Panc1 (cell line): ENCODE results near the gene SURF2. TPM values are rescaled to one million over a fixed set of nuclear protein-coding genes. Genes with fewer than 3 reads are reported as not detected.
A peak's percentile ranks its signal among the peaks of the same experiment; 100 is the strongest.
"Not testable (repeated sequence)": the region's sequence is repeated elsewhere in the genome, so short reads cannot be mapped to it uniquely, and the experiment has no call there.

ENCODE experiments used
- ATAC-seq: fragments of 200-7000 bp; cut with Tn5 transposase; 2 replicates; pipeline ENCODE4 v1.9.1; 2020; ENCODE audit warnings: mild to moderate bottlenecking, moderate library complexity
- BruUV-seq: library from RNA; stranded (reverse); fragments of 400-500 nt; replicated peaks from 2 replicates; lab custom pipeline; 2021; lab: Mats Ljungman, UMichigan
- CTCF ChIA-PET: fragments of 300-600 bp; sonication (Branson Sonifier 250); formaldehyde crosslinking; loops from one replicate; lab custom pipeline; 2022; ENCODE audit warnings: antibody characterized with exemption; lab: Charles Lee
- POLR2A ChIA-PET: fragments of 300-600 bp; sonication (Branson Sonifier 250); formaldehyde crosslinking; loops from one replicate; lab custom pipeline; 2022; ENCODE audit warnings: antibody characterized with exemption; lab: Charles Lee
- DNase-seq: peaks from one replicate; pipeline ENCODE4 v3.0.0-alpha.2; 2010; ENCODE audit warnings: low read depth, low spot score
- H3K27ac ChIP-seq: 2 replicates; pipeline ENCODE4 v1.5.1; 2011; ENCODE audit warnings: mild to moderate bottlenecking, low read length, inconsistent platforms
- H3K27me3 ChIP-seq: fragments of 200-500 bp; sonication (Bioruptor generic); 2 replicates; pipeline ENCODE4 v1.6.0; 2014; ENCODE audit warnings: low read length, inconsistent platforms; ENCODE audit not compliant: control insufficient read depth, insufficient read depth
- H3K36me3 ChIP-seq: fragments of 200-500 bp; sonication (Bioruptor generic); 2 replicates; pipeline ENCODE4 v1.5.1; 2014; ENCODE audit warnings: inconsistent platforms, mild to moderate bottlenecking, low read length, moderate library complexity; ENCODE audit not compliant: control insufficient read depth, insufficient read depth
- H3K4me1 ChIP-seq: 2 replicates; pipeline ENCODE4 v1.5.1; 2011; ENCODE audit warnings: inconsistent platforms, mild to moderate bottlenecking, low read length, moderate library complexity; ENCODE audit not compliant: control insufficient read depth, insufficient read depth
- H3K4me3 ChIP-seq, 2 experiments: 2 replicates each; pipeline ENCODE4 v1.5.1; 2011 to 2012; ENCODE audit warnings: low read depth in 2 of 2, low read length in 2 of 2, mild to moderate bottlenecking in 2 of 2, inconsistent platforms in 1 of 2, moderate library complexity in 1 of 2
- H3K9me3 ChIP-seq: fragments of 200-500 bp; sonication (Bioruptor generic); 2 replicates; pipeline ENCODE4 v1.5.1; 2014; ENCODE audit warnings: low read depth, mild to moderate bottlenecking, inconsistent platforms, low read length, moderate library complexity; ENCODE audit not compliant: control insufficient read depth, insufficient read depth
- CTCF ChIP-seq: fragments of 450-650 bp; IDR thresholded peaks from 2 replicates; pipeline ENCODE4 v1.5.1; 2017; ENCODE audit warnings: mild to moderate bottlenecking
- POLR2AphosphoS5 ChIP-seq: IDR thresholded peaks from 2 replicates; pipeline ENCODE4 v1.6.1; 2012; ENCODE audit warnings: mild to moderate bottlenecking, low read depth, low read length, moderate library complexity
- REST ChIP-seq, 2 experiments: IDR thresholded peaks; 2 replicates each; pipeline ENCODE4 v1.6.1; 2011 to 2012; ENCODE audit warnings: low read depth in 2 of 2, control low read depth in 1 of 2, low read length in 1 of 2, mild to moderate bottlenecking in 1 of 2, moderate library complexity in 1 of 2; ENCODE audit not compliant: insufficient read depth in 1 of 2
- SIN3A ChIP-seq: IDR thresholded peaks from 2 replicates; pipeline ENCODE4 v1.6.1; 2012; ENCODE audit warnings: low read depth, mild to moderate bottlenecking, low read length, moderate library complexity, borderline replicate concordance; ENCODE audit not compliant: insufficient read depth
- TCF7L2 ChIP-seq: IDR thresholded peaks from 2 replicates; pipeline ENCODE4 v1.6.1; 2011; ENCODE audit warnings: mild to moderate bottlenecking, low read depth, low read length, inconsistent platforms
- in situ Hi-C: cut with HindIII; loops from 2 replicates; pipeline ENCODE4 v1.10.0; 2016; ENCODE audit warnings: low sequenced_read_pairs, low pct_unique_long_range_greater_than_20kb
- intact Hi-C: fragments of 100-400 bp; cut with micrococcal nuclease; formaldehyde crosslinking; loops from one replicate; pipeline ENCODE4 v1.10.0; 2022; ENCODE audit not compliant: unreplicated experiment
- total RNA-seq: library from RNA; stranded (reverse); gene quantifications from one replicate; pipeline ENCODE4 v1.2.1, GENCODE V29; 2021; ENCODE audit not compliant: unreplicated experiment

SURF2 gene
- total RNA-seq, 1 experiment from 2014 or later, result 19.2 TPM

DNA sequence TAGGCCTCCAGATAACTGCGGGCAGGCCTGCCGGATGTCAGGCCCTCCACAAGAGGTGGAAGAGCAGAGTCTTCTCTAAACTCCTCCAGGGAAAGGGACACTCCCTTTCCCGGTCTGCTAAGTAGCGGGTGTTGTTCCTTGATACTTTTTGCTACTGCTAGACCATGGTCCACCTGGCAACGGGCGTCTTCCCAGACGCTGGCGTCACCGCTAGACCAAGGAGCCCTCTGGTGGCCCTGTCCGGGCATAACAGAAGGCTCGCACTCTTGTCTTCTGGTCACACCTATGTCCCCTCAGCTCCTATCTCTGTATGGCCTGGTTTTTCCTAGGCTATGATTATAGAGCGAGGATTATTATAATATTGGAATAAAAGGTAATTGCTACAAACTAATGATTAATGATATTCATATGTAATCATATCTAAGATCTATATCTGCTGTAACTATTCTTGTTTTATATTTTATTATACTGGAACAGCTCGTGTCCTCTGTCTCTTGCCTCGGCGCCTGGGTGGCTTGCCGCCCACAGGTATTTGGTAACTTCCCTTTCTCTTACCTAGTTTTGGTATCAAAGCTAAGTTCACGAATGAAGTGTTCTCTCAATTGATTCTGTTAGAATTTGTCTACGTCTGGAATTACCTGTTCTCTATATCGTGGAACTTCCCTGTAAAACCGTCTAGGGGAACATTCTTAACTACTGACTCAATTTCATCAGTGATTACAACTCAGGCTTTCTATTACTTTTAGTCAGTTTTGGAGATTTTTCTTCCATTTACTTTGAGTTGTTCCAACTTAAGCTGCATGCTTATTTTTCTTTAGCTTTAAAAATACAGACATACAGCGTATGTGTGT, 26.8 kb upstream of the SURF2 start:
- DNase-seq, result not testable (repeated sequence)

DNA sequence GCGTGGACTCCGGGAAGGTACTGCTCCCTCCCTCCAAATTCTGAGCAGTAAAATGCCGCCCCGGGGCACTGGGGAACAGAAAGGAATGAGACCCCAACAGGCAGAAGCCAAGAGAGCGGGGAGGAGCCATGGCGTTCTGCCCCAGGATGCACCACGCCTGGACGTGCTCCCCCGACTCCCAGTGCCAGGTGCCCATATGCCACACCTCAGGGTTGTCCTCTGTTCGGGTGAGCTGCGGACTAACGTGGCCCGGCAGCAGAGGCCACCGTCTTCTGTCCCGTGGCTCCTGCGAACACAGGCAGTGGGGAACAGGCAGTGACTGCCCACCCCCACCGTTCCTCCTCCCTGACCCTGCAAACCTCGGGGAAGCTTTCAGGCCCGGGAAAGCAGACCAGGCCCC, 25.1 kb upstream of the SURF2 start:
- in situ Hi-C loops, result no loop called here
- no peak overlapping the region for H3K27ac ChIP-seq
- POLR2A ChIA-PET, result interaction anchor here (0.7 kb wide), 1 partner anchor 67 kb away, joined by 3 read pairs; no protein-coding TSS in a partner anchor
- ATAC-seq (no peak), DNase-seq (no peak)
- CTCF ChIA-PET, result no interaction called here
- TF ChIP-seq TCF7L2 (no peak), SIN3A (no peak), CTCF (no peak), POLR2AphosphoS5 (no peak), REST (IDR thresholded peaks at IDR 0.05; ENCODE audit: insufficient read depth in 1 of 2, low read depth in 2 of 2, low read length in 1 of 2) (no peak)
- H3K4me3 ChIP-seq, result no peak overlapping the region
- intact Hi-C loops, result no loop called here
- H3K4me1 ChIP-seq, result peaks cover 6% of the 10 kb centered on the region
- peaks cover 8% of the 10 kb centered on the region for H3K36me3 ChIP-seq
- no peaks in the 10 kb centered on the region for H3K9me3 ChIP-seq
- H3K27me3 ChIP-seq, result no peaks in the 10 kb centered on the region
- no TSS peak for BruUV-seq

More for the DNA sequence above, 26.8 kb upstream of the SURF2 start:
- ATAC-seq, H3K9me3 ChIP-seq, BruUV-seq, H3K36me3 ChIP-seq, H3K27ac ChIP-seq, H3K4me1 ChIP-seq, in situ Hi-C loops, H3K4me3 ChIP-seq, H3K27me3 ChIP-seq: not testable (repeated sequence)
- CTCF ChIA-PET, result interaction anchor here (0.6 to 2.4 kb wide), 3 partner anchors 56 to 144 kb away, joined by 4 to 17 read pairs (median 17); no protein-coding TSS in a partner anchor
- intact Hi-C loops, result loop anchor here (2.0 kb wide), 1 partner anchor 143 kb away; no protein-coding TSS in a partner anchor
- TF ChIP-seq CTCF, result peak; percentile 78
- TF ChIP-seq POLR2AphosphoS5, result 0 out of 2 replicates have a peak, but pooled peaks have one; percentile 24
- POLR2A ChIA-PET, result interaction anchor here (0.6 kb wide), 1 partner anchor 149 kb away, joined by 5 read pairs; no protein-coding TSS in a partner anchor
